ENCODE measurements around the gene FRMD4A. TPM values are rescaled to one million over a fixed set of nuclear protein-coding genes. Genes with fewer than 3 reads are reported as not detected.

FRMD4A gene
- total and polyA plus RNA-seq, 2 of the 4 experiments (the other 2 are of a cell fraction), result 30.3 to 68.8 TPM

DNA sequence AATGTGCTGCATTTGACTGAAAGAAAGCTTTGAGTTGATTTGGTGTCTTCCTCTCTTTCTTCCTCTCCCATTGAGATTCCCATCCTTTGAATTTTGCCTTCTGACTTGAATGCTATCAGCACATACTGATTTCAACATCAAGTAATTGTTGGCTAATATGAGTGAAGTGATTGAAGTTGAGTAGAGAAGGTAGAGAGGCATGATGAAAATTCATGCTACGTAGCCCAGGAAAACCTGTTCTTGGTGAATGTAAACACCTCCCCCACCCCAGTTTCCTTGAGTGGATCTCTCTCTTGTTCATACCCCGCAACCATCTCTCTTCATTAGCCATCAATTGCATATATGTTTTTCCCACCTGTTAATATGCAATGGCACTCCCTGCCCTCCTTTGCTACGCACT lies 193.3 kb downstream of the FRMD4A start:
- BruUV-seq (replicated peaks), result no TSS peak

More for the DNA sequence above, 193.3 kb downstream of the FRMD4A start:
- Histone ChIP-seq H2AFZ (replicated peaks; ENCODE audit: low read length, poor library complexity) (no peak overlapping the region), H3K27ac (ENCODE audit: insufficient read depth, low read length) (no peak overlapping the region), H3K9ac (ENCODE audit: low read depth, low read length) (no peak overlapping the region), H3K23ac (ENCODE audit: low read depth, low read length) (no peak overlapping the region), H2AK5ac (ENCODE audit: low read depth, low read length) (no peak overlapping the region), H4K91ac (ENCODE audit: insufficient read depth, low read depth, low read length) (no peak overlapping the region), H3K4me1 (ENCODE audit: control insufficient read depth, insufficient read depth, low read length) (no peaks in the 10 kb centered on the region), H4K20me1 (ENCODE audit: insufficient read depth, low read length) (no peaks in the 10 kb centered on the region), H3K18ac (ENCODE audit: low read depth, low read length) (no peak overlapping the region), H3K9me3 (ENCODE audit: control insufficient read depth, insufficient read depth, low read length) (no peaks in the 10 kb centered on the region), H3K27me3 (ENCODE audit: control insufficient read depth, insufficient read depth, low read length) (peaks cover 12% of the 10 kb centered on the region; the same call in 1 of the 2 replicates), H2AK9ac (replicated peaks; ENCODE audit: low read depth, low read length, poor library complexity) (no peak overlapping the region), H3K79me1 (ENCODE audit: low read depth in 1 of 2, low read length in 2 of 2) (no peaks in the 10 kb centered on the region), H2BK120ac (ENCODE audit: low read depth, low read length) (no peak overlapping the region), H3K4me3 (ENCODE audit: insufficient read depth, low read depth, low read length) (no peak overlapping the region), H4K8ac (ENCODE audit: low read depth in 2 of 2, low read length in 2 of 2) (no peak overlapping the region), H3K56ac (ENCODE audit: extremely low read depth, insufficient read depth, low read length) (no peak overlapping the region), H3K4ac (ENCODE audit: low read depth, low read length) (no peak overlapping the region), H3K14ac (replicated peaks; ENCODE audit: low read depth, low read length) (no peak overlapping the region), H2BK5ac (ENCODE audit: low read depth, low read length, poor library complexity, severe bottlenecking) (no peak overlapping the region), H4K5ac (ENCODE audit: low read depth, low read length) (no peak overlapping the region), H3K9me1 (ENCODE audit: insufficient read depth, low read length) (no peaks in the 10 kb centered on the region), H2BK20ac (ENCODE audit: low read depth, low read length) (no peak overlapping the region), H3K4me2 (ENCODE audit: low read depth, low read length) (no peak overlapping the region), H2BK15ac (ENCODE audit: low read depth, low read length) (no peak overlapping the region), H3K36me3 (ENCODE audit: control insufficient read depth, insufficient read depth, low read length) (no peaks in the 10 kb centered on the region)
- DNase-seq (no peak), ATAC-seq (ENCODE audit: low read depth) (no peak)
- in situ Hi-C loops (cut with MboI; ENCODE audit: low sequenced_read_pairs), result no loop called here
- CTCF ChIA-PET, result interaction anchor here (1.0 kb wide), 1 partner anchor 31 kb away, joined by 3 read pairs; no protein-coding TSS in a partner anchor
- POLR2A ChIA-PET (ENCODE audit: unreplicated experiment), result no interaction called here
- dilution Hi-C loops (cut with HindIII; ENCODE audit: low sequenced_read_pairs, unreplicated experiment), result no loop called here
- 77% methylated on average over 2 of the region's 3 CpGs; no CpG with 5 or more reads in 1 of the 2 experiments for WGBS, 2 experiments (ENCODE audit: extremely low coverage in 2 of 2, insufficient read length in 1 of 2)
- TF ChIP-seq, protein P1, sequence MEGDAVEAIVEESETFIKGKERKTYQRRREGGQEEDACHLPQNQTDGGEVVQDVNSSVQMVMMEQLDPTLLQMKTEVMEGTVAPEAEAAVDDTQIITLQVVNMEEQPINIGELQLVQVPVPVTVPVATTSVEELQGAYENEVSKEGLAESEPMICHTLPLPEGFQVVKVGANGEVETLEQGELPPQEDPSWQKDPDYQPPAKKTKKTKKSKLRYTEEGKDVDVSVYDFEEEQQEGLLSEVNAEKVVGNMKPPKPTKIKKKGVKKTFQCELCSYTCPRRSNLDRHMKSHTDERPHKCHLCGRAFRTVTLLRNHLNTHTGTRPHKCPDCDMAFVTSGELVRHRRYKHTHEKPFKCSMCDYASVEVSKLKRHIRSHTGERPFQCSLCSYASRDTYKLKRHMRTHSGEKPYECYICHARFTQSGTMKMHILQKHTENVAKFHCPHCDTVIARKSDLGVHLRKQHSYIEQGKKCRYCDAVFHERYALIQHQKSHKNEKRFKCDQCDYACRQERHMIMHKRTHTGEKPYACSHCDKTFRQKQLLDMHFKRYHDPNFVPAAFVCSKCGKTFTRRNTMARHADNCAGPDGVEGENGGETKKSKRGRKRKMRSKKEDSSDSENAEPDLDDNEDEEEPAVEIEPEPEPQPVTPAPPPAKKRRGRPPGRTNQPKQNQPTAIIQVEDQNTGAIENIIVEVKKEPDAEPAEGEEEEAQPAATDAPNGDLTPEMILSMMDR (conservative IDR thresholded peaks at IDR 0.05; ENCODE audit: low read depth, low read length), result no peak
- TF ChIP-seq, protein P2, sequence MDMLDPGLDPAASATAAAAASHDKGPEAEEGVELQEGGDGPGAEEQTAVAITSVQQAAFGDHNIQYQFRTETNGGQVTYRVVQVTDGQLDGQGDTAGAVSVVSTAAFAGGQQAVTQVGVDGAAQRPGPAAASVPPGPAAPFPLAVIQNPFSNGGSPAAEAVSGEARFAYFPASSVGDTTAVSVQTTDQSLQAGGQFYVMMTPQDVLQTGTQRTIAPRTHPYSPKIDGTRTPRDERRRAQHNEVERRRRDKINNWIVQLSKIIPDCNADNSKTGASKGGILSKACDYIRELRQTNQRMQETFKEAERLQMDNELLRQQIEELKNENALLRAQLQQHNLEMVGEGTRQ (IDR thresholded peaks at IDR 0.05; ENCODE audit: low read depth, low read length), result no peak
- TF ChIP-seq CHD1 (IDR thresholded peaks at IDR 0.05; ENCODE audit: low read depth, low read length) (no peak), CEBPB (IDR thresholded peaks at IDR 0.05; ENCODE audit: low read depth, low read length) (no peak), RCOR1 (IDR thresholded peaks at IDR 0.05; ENCODE audit: insufficient replicate concordance, low read length) (no peak), RAD21 (IDR thresholded peaks at IDR 0.05; ENCODE audit: low read length) (no peak), FOS (IDR thresholded peaks at IDR 0.05; ENCODE audit: low read depth, low read length) (no peak), RFX5 (IDR thresholded peaks at IDR 0.05; ENCODE audit: low read depth, low read length) (no peak)
- intact Hi-C loops (cut with micrococcal nuclease), result no loop called here

Measured in IMR-90 (cell line).